ENCODE data around the gene KCNN3. TPM values are rescaled to one million over a fixed set of nuclear protein-coding genes. Genes with fewer than 3 reads are reported as not detected.
A peak's percentile ranks its signal among the peaks of the same experiment; 100 is the strongest.

Gene KCNN3
- total RNA-seq, 1 experiment from 2014 or later = 1.3 TPM

GRCh38 chr1:154852845-154853244, 17.2 kb downstream of the KCNN3 start:
- Mint-ChIP-seq H3K4me1 (peaks cover 16% of the 10 kb centered on the region), H3K27ac (no peak overlapping the region), H3K36me3 (no peaks in the 10 kb centered on the region), H3K27me3 (ENCODE audit: low read depth) (no peaks in the 10 kb centered on the region), H3K4me3 (no peak overlapping the region), H3K9me3 (no peaks in the 10 kb centered on the region)
- ChIA-PET POLR2A (interaction anchor here (0.6 kb wide), 1 partner anchor 390 kb away, joined by 3 read pairs; no protein-coding TSS in a partner anchor), CTCF (interaction anchor here (1.0 to 1.1 kb wide), 2 partner anchors 26 to 91 kb away, joined by 3 to 4 read pairs; no protein-coding TSS in a partner anchor)
- DNase-seq (ENCODE audit: low spot score) (no peak), ATAC-seq (no peak)
- TF ChIP-seq FOXJ3 (CRISPR knock-in tag; IDR thresholded peaks at IDR 0.05; ENCODE audit: borderline replicate concordance) (no peak), ZNF121 (CRISPR knock-in tag; IDR thresholded peaks at IDR 0.05) (no peak), SP1 (CRISPR knock-in tag; conservative IDR thresholded peaks at IDR 0.05) (no peak), ZNF317 (CRISPR knock-in tag; IDR thresholded peaks at IDR 0.05; ENCODE audit: borderline replicate concordance, low read depth) (no peak)

DNA sequence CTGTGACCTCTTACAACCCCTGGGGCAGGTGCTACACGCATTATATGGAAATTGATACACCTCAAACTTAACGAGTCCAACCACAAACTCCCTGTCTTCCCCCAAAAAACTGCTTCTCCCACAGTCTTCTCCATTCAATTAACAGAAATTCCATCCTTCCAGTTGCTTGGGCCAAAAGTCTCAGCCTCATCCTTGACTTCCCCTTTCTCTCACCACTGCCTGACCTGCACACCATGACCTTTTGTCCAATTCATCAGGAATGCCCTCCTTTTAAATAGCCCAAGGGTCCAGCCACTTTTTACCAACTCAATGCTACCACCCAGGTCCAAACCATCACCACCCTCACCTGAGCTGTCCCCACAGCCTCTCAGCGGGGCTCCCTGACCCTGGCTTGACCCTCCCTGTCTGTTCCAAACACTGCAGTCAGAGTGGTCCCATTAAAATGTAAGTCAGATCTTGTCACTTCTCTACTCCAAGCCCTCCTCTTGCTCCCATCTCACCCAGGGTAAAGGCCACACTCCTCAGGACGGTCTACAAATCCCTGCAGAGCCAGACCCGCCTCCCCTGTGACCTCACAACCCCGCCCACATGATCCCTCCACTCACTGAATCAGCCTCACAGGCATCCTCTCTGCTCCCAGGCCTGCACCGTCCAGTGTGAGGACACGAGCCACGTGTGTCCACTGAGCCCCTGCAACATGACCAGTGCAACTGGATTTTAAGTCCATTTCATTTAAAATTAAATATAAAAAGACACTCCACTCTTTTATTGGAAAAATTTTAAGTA, 18.5 kb downstream of the KCNN3 start:
- no peaks in the 10 kb centered on the region for H3K36me3 Mint-ChIP-seq
- DNase-seq (ENCODE audit: low spot score) = peak; percentile 58
- no peak for TF ChIP-seq ZMAT4 (CRISPR knock-in tag; IDR thresholded peaks at IDR 0.05)
- TF ChIP-seq, protein P1, sequence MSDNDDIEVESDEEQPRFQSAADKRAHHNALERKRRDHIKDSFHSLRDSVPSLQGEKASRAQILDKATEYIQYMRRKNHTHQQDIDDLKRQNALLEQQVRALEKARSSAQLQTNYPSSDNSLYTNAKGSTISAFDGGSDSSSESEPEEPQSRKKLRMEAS (CRISPR knock-in tag; IDR thresholded peaks at IDR 0.05) = no peak
- no peak for TF ChIP-seq STAT6 (CRISPR knock-in tag; conservative IDR thresholded peaks at IDR 0.05; ENCODE audit: low read depth)
- no peak for TF ChIP-seq KAT7 (CRISPR knock-in tag; IDR thresholded peaks at IDR 0.05; ENCODE audit: borderline replicate concordance)
- TF ChIP-seq NR2C2 (CRISPR knock-in tag; IDR thresholded peaks at IDR 0.05) = no peak
- TF ChIP-seq ARID4B (CRISPR knock-in tag; IDR thresholded peaks at IDR 0.05; ENCODE audit: borderline replicate concordance) = no peak
- TF ChIP-seq, protein P2, sequence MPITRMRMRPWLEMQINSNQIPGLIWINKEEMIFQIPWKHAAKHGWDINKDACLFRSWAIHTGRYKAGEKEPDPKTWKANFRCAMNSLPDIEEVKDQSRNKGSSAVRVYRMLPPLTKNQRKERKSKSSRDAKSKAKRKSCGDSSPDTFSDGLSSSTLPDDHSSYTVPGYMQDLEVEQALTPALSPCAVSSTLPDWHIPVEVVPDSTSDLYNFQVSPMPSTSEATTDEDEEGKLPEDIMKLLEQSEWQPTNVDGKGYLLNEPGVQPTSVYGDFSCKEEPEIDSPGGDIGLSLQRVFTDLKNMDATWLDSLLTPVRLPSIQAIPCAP (CRISPR knock-in tag; IDR thresholded peaks at IDR 0.05) = no peak
- TF ChIP-seq ZBTB43 (CRISPR knock-in tag; IDR thresholded peaks at IDR 0.05) = no peak
- TF ChIP-seq FOXP1 (CRISPR knock-in tag; IDR thresholded peaks at IDR 0.05; ENCODE audit: borderline replicate concordance) = no peak
- H3K9me3 Mint-ChIP-seq = no peaks in the 10 kb centered on the region
- ATAC-seq = peak; percentile 84
- H3K4me1 Mint-ChIP-seq = peaks cover 17% of the 10 kb centered on the region
- H3K4me3 Mint-ChIP-seq = no peak overlapping the region
- no peaks in the 10 kb centered on the region; the same call in 1 of the 2 replicates for H3K27me3 Mint-ChIP-seq (ENCODE audit: low read depth)
- POLR2A ChIA-PET = interaction anchor here (0.6 kb wide), 1 partner anchor 43 kb away, joined by 4 read pairs; no protein-coding TSS in a partner anchor
- H3K27ac Mint-ChIP-seq = peak overlapping the region; percentile 41; the same call in 1 of the 2 replicates
- CTCF ChIA-PET = interaction anchor here (1.3 to 1.6 kb wide), 2 partner anchors 16 to 17 kb away, joined by 3 to 4 read pairs; no protein-coding TSS in a partner anchor

All from WTC11 (cell line).